IPS DF 4.7 (cell line): Measurements from ENCODE around the gene TCIRG1.

Source experiments
- DNase-seq: peaks from one replicate; pipeline ENCODE4 v3.0.0-alpha.2; 2013; ENCODE audit warnings: low spot score; ENCODE audit errors: extremely low read depth

TCIRG1 gene

GRCh38 chr11:68051191-68052136 lies 12.6 kb downstream of the TCIRG1 start:
- no peak for DNase-seq

GRCh38 chr11:68052137-68052873 lies 13.5 kb downstream of the TCIRG1 start:
- no peak for DNase-seq

GRCh38 chr11:68053117-68053516 lies 14.3 kb downstream of the TCIRG1 start:
- DNase-seq: no peak

GRCh38 chr11:68053981-68054812 lies 15.4 kb downstream of the TCIRG1 start:
- DNase-seq: no peak

- no peak for DNase-seq
Measured at GRCh38 chr11:68056317-68057285, 17.8 kb downstream of the TCIRG1 start.

- DNase-seq: no peak
Measured at GRCh38 chr11:68057807-68058206, 19.0 kb downstream of the TCIRG1 start.

- no peak for DNase-seq
Measured at GRCh38 chr11:68061508-68061907, 22.7 kb downstream of the TCIRG1 start.

- no peak for DNase-seq
Measured at GRCh38 chr11:68064926-68065325, 26.1 kb downstream of the TCIRG1 start.

- DNase-seq: no peak
Measured at GRCh38 chr11:68065841-68066240, 27.0 kb downstream of the TCIRG1 start.

GRCh38 chr11:68066742-68067141 lies 27.9 kb downstream of the TCIRG1 start:
- DNase-seq: no peak

GRCh38 chr11:68067991-68068390 lies 29.2 kb downstream of the TCIRG1 start:
- DNase-seq: no peak

GRCh38 chr11:68071281-68072048 lies 32.6 kb downstream of the TCIRG1 start:
- no peak for DNase-seq

GRCh38 chr11:68074584-68075352 lies 35.9 kb downstream of the TCIRG1 start:
- no peak for DNase-seq

- no peak for DNase-seq
Measured at GRCh38 chr11:68076371-68077042, 37.7 kb downstream of the TCIRG1 start.

GRCh38 chr11:68077617-68078582 lies 39.1 kb downstream of the TCIRG1 start:
- DNase-seq: no peak

- DNase-seq: no peak
Measured at GRCh38 chr11:68080860-68081259, 42.0 kb downstream of the TCIRG1 start.

- no peak for DNase-seq
Measured at GRCh38 chr11:68081691-68082090, 42.9 kb downstream of the TCIRG1 start.
